GM12891 (cell line): ENCODE measurements around the gene FOSL2.

Experiments
- DNase-seq: peaks from one replicate; pipeline ENCODE4 v3.0.0; 2011; ENCODE audit warnings: low spot score; ENCODE audit not compliant: insufficient read length
- FAIRE-seq: peaks from 2 replicates; lab custom pipeline; 2011; peaks lifted over from hg19 to GRCh38; lab: Jason Lieb, UNC
- PAX5 ChIP-seq: IDR thresholded peaks from 2 replicates; pipeline ENCODE4 v1.6.1; 2011; ENCODE audit warnings: low read length, moderate library complexity, mild to moderate bottlenecking; ENCODE audit not compliant: insufficient read depth, severe bottlenecking
- POLR2A ChIP-seq: IDR thresholded peaks from 2 replicates; pipeline ENCODE4 v1.6.1; 2011; ENCODE audit warnings: low read depth, low read length, control low read depth
- POLR2AphosphoS5 ChIP-seq: IDR thresholded peaks from 2 replicates; pipeline ENCODE4 v1.6.1; 2011; ENCODE audit warnings: low read depth, low read length, control low read depth
- POU2F2 ChIP-seq: IDR thresholded peaks from 2 replicates; pipeline ENCODE4 v1.6.1; 2011; ENCODE audit warnings: low read depth, mild to moderate bottlenecking, control low read depth, low read length, moderate library complexity
- SPI1 ChIP-seq: IDR thresholded peaks from 2 replicates; pipeline ENCODE4 v1.6.1; 2011; ENCODE audit warnings: low read depth, low read length, control low read depth
- TAF1 ChIP-seq: IDR thresholded peaks from 2 replicates; pipeline ENCODE4 v1.6.1; 2011; ENCODE audit warnings: low read depth, low read length, control low read depth

FOSL2 gene

GRCh38 chr2:28408764-28409599 is 16.3 kb downstream of the FOSL2 start:
- DNase-seq, result no peak
- no peak for TF ChIP-seq TAF1
- TF ChIP-seq PAX5, result no peak
- TF ChIP-seq SPI1, result no peak
- TF ChIP-seq POLR2A, result no peak
- no peak for TF ChIP-seq POLR2AphosphoS5
- no peak for FAIRE-seq

GRCh38 chr2:28411166-28411755 is 18.6 kb downstream of the FOSL2 start:
- DNase-seq (no peak), FAIRE-seq (no peak)
- no peak for TF ChIP-seq POU2F2
- TF ChIP-seq TAF1, result no peak
- no peak for TF ChIP-seq PAX5

- TF ChIP-seq TAF1 (no peak), POLR2AphosphoS5 (no peak), SPI1 (no peak), POLR2A (no peak), POU2F2 (no peak), PAX5 (no peak)
- FAIRE-seq (no peak), DNase-seq (no peak)
Measured at GRCh38 chr2:28411956-28412609, 19.4 kb downstream of the FOSL2 start.

GRCh38 chr2:28412625-28413151 is 20.0 kb downstream of the FOSL2 start:
- no peak for TF ChIP-seq POLR2A
- TF ChIP-seq SPI1, result no peak
- TF ChIP-seq TAF1, result no peak
- TF ChIP-seq POU2F2, result no peak
- no peak for TF ChIP-seq PAX5
- TF ChIP-seq POLR2AphosphoS5, result no peak
- DNase-seq, result no peak
- no peak for FAIRE-seq

GRCh38 chr2:28413152-28413898 is 20.7 kb downstream of the FOSL2 start:
- FAIRE-seq (no peak), DNase-seq (no peak)
- TF ChIP-seq POU2F2, result no peak
- TF ChIP-seq PAX5, result no peak
- TF ChIP-seq POLR2AphosphoS5, result no peak
- no peak for TF ChIP-seq POLR2A
- no peak for TF ChIP-seq TAF1
- TF ChIP-seq SPI1, result no peak

GRCh38 chr2:28413899-28414295 is 21.2 kb downstream of the FOSL2 start:
- no peak for DNase-seq
- TF ChIP-seq PAX5, result no peak
- TF ChIP-seq TAF1, result no peak
- TF ChIP-seq SPI1, result no peak
- TF ChIP-seq POLR2A, result no peak
- TF ChIP-seq POU2F2, result no peak
- TF ChIP-seq POLR2AphosphoS5, result no peak
- FAIRE-seq, result no peak

GRCh38 chr2:28414583-28414982 is 21.9 kb downstream of the FOSL2 start:
- FAIRE-seq (no peak), DNase-seq (no peak)
- TF ChIP-seq POLR2A (no peak), PAX5 (no peak), POLR2AphosphoS5 (no peak), TAF1 (no peak)

GRCh38 chr2:28415010-28415409 is 22.4 kb downstream of the FOSL2 start:
- no peak for DNase-seq
- no peak for FAIRE-seq
- TF ChIP-seq POU2F2 (no peak), SPI1 (no peak), POLR2A (no peak), POLR2AphosphoS5 (no peak), TAF1 (no peak), PAX5 (no peak)

GRCh38 chr2:28415715-28416114 is 23.1 kb downstream of the FOSL2 start:
- DNase-seq (no peak), FAIRE-seq (no peak)
- no peak for TF ChIP-seq TAF1
- TF ChIP-seq POU2F2, result no peak
- TF ChIP-seq PAX5, result no peak
- no peak for TF ChIP-seq POLR2AphosphoS5
- no peak for TF ChIP-seq POLR2A
- no peak for TF ChIP-seq SPI1
